ENCODE data around the gene STXBP6.

Gene STXBP6

DNA sequence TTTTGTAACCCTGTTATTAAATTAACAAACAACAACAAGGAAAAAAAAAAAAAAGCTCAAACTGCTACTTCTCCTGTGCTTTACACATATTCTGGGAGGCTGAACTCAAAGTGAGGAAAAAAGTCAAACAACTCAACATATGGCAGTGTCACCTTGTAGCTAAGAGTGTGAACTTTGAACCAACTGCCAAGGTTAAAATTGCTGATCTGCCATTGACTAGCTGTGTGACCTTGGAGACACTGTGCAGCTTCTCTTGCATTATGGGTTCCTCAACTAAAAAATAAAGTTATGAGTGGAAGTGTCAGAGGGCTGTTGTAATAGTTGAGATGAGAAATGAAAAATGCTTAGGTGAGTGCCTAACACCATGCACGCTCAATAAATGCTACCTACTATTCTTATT, 34.2 kb downstream of the STXBP6 start:
- no peak for DNase-seq (ENCODE audit: low spot score)

DNA sequence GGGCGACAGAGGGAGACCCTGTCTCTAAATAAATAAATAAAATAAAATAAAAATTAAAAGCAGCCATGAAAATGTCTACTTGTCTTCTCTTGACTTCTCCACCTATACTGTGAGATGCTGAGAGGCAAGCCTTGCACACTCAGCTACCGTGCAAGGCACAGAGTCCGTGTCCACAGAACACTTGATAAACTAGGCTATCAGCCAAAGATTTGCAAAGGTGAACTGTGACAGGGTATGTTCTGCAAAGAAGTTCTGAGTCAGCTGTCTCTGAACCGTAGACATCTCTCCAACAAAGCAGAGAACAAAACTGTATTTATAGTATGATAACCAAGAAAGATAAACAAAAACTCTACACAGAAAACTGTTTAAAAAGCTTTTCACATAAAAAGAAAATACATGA, 35.5 kb downstream of the STXBP6 start:
- no peak for DNase-seq (ENCODE audit: low spot score)

DNA sequence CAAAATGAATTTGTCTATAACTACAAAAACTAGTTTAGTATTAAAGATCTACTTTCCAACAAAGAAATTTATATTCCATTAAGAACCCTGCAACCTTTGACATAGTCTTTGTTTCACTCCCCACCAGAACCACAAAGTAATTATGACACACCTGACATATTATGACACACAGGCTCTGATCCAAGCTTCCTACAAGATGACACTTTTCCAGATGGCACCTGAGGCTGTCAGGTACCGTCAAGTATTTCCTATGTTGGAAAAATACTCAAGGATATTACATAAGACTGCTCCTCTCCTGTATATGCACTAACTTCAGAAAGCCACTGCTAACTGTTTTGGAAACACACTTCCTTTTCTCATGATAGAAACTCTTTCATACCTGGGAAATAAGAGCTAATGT, 38.9 kb downstream of the STXBP6 start:
- DNase-seq (ENCODE audit: low spot score): no peak

DNA sequence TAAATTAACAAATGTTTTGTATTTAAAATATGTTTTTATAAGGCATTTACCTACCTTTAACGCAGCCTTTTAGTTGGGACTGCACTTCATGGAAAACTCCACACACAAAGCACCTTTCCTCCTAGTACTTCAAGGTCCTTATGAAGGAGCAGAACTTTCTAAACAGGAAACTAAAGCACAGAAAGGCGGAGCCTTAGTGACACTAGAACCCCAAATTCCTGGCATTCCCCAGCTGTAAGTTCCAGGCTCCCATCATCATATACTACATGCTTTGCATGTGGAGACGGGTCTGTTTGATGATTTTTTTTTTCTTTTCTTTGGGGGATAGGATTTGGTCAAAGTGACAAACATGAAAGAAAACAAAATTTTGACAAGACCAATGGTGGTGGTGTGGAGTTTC, 39.5 kb downstream of the STXBP6 start:
- no peak for DNase-seq (ENCODE audit: low spot score)

DNA sequence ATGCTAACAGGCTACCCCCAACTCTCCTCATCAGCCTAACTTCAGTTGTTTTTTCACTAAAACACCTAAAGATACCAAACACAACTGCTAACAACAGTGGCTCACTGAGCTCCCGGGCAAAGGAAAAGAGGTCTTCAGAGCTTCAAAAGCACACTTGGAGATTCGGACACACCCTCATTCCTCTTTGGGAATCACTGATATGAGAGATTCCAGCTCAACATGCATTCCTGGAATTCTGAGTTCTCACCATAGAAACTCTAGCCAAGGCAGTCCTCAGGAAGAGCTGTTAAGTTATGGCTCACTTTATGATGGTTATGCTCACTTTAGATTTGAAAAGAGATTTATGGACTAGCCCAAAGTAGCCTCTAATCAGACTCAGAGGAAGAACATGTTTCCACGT, 40.1 kb downstream of the STXBP6 start:
- no peak for DNase-seq (ENCODE audit: low spot score)

DNA sequence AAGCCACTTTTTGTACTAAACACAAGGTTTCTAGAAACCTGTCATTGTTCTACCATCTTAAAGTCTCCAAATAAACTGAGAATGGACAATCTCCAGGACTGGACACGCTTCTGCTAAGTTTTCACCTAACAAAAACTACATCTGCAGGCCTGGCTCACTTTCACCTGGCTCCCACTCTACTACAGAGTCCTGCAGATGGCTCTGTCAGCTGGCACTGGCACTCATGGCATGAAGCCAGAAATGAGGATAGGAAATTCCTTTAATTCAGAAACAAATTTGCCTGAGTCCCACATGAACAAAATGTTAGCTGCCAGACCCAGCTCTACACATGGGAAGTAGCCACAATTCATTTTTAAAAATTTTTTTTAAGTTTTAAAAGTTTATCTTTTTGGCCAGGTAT, 42.1 kb downstream of the STXBP6 start:
- DNase-seq (ENCODE audit: low spot score): peak; percentile 53

DNA sequence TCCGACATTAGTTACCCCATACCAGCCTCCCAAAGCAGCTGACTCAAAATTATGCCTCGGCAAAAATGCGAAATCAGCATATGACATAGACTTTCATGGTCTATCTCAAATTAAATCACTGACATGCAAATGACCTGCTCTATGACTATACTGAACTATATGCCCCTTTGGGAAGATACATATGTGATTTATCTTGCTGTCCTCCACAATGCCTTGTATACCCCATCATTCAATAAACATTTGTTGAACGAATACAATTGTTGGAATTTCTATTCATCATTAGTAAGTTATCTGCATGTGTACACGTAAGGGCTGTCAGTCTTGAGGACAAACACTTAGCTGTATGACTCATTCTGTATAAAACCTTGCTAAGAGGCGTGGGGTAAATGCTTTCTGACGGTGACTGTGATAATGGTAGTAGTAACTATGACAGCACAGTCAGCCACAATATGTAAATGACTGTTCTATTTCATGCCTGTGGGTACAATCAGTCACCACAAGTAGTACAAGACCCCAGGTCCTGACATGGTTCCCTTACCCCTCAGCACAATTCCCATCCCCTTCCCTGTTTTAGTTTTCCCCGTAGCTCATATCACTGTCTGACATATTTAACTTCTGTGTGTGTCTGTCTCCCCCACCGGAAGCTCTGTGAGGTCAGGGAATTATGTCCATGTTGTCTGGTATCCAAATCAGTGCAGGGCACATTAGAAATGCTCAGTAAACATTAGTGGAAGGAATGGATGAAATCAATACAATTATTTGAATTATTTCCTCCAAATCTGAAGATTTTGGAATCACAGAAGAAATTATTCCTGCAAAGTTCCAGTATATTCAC, 42.8 kb downstream of the STXBP6 start:
- no peak for DNase-seq (ENCODE audit: low spot score)

DNA sequence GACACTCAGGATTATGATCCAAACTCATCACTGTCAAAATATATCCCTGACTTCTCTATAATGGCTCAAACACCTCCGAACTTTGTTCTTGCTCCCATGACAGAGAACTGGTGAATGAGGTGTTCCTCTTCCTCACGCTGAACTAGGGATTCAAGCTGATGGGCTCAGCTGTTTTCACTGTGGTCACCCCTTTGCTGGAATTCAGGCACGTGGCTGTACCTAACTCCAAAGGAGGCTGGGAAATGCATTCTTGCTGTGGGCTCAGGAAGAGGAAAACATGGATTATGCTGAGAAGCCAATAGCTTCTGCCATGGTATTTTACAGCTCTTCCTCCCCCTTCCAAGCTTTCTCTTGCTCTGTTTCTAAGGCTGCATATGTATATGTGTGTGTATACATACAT, 43.9 kb downstream of the STXBP6 start:
- DNase-seq (ENCODE audit: low spot score): no peak

DNA sequence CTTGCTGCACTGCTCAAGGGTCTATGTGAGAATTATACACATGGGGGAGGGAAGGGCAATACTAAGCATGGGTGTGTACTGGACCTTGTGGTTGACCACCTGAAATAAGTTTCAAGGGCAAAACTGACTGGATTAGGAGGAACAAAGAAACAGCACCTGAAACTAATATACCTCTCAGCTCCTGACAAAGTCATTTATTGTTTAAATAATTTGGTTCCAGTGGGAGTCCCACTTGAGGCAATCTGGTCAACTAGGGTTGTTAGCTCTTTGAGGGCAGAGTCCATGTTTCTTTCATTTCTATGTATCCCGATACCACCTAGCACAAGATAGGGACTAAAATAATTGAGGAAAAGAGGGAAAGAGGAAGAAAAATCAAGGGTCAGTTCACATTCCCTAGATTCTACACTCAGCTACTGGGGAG, 45.5 kb downstream of the STXBP6 start:
- no peak for DNase-seq (ENCODE audit: low spot score)

DNA sequence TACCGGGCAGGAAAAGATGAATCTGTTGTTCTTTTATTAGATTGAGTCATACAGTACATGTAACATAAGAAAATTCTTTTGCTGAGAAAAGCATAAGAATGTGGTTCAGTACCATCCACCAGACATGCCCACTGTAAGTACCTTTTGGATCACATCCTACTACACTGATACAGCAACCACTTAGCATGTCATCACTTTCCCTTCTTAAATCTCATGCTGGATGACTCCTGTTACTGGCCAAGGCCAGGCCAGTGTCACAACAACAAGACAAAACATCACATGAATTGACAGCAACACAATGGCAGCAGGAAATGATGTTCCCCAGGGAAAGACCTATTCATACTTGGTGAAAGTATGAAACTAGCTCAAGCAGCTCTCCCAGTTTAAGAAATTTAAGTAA, 46.4 kb downstream of the STXBP6 start:
- no peak for DNase-seq (ENCODE audit: low spot score)

DNA sequence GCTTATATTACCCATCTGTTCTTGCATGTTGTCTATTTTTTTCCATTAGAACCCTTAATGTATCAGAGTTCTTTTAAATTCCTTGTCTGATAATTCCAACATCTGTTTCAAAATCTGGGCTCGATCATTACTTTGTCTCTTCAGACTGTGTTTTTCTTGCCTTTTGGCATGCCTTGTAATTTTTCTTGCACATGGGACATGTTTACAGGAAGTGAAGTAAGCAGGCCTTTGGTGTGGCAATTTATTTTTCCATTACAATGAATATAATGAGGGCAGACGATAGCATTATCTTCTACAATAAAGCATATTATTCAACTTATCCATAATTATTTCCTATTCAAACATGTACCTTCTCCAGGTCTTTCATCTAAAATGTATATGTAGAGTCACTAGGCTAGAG, 48.3 kb downstream of the STXBP6 start:
- no peak for DNase-seq (ENCODE audit: low spot score)

DNA sequence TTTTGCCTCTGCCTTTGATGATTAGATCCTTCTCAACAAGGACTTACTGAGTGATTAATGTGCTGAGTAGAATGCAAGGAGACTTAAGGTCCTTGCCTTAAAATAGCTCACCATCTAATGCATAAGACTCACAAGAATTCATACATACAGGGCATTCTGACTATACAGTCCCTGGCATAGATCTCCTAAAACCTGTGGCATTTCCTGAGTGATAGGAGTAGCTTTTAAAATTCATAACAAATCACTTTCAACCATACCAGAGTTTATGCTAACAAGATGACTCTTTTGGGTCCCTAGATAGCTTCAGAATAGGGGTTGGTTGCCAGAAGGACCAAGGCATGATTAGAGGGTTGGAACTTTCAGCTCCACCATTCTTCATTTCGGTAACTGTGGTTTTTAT, 48.8 kb downstream of the STXBP6 start:
- no peak for DNase-seq (ENCODE audit: low spot score)

DNA sequence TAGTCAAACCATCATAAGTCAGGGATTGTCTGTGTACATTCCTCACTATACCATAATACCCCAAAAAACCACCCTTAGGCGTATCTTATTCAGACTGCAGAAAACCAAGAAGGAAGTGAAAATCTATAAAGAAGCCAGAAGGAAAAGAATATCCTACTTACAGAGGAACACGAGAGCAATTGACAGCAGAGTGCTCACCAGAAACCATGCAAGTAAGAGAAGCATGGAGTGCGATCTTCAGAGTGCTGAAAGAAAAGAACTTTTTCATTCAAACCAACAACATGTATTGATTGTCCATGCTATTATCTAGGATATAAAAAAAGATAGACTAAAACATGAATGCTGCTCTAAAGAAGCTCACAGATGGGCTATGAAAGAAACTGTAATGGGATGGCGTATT, 50.8 kb downstream of the STXBP6 start:
- DNase-seq (ENCODE audit: low spot score): no peak

DNA sequence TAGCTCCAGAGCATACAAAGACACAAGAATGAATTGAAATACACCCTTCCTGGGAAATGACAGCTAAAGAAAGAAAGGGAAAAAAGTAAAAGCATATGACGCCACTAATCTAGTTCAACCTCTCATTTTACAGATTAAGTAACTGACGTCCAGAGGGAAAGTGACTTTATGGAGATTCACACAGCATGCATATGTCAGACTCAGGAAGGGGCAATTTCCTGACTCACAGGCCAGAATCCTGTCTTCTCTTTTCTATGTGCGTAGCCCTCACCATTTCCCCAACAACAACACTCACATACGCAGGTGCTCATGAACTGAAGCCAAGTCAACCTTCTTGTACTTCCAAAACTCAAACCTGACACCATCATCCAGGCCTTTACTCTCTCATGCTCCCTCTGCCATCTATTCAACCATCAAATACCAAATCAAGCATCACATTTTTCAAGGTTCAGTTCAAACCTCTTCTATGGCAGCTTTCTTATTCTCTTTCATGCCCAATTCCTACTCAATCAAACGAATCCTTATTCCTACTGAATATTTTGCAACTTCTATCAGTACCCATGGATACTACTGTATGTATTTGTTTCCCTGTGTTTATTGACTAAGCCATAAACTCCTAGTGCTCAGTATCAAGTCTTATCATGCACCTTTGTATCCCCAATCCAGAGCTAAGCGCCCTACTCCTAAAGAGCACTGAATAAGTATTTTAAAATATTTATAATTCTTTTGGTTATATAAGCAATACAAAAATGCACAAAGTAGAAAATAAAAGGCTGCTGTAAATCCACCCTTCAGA, 52.8 kb downstream of the STXBP6 start:
- DNase-seq (ENCODE audit: low spot score): no peak

DNA sequence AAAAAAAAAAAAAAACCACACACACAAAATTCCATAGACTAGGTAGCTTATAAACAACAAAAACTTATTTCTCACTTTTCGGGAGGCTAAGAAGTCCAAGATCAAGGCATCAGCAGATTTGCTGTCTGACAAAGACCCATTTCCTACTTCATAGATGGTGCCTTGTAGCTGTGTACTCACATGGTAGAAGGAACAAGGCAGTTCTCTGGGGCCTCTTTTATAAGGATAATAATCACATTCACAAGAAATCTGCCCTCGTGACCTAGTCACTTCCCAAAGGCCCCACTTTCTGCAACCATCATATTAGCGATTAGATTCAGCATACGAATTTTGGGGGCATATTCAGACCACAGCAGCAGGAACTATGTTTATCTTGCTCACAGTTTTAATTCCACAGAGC, 54.9 kb downstream of the STXBP6 start:
- no peak for DNase-seq (ENCODE audit: low spot score)

DNA sequence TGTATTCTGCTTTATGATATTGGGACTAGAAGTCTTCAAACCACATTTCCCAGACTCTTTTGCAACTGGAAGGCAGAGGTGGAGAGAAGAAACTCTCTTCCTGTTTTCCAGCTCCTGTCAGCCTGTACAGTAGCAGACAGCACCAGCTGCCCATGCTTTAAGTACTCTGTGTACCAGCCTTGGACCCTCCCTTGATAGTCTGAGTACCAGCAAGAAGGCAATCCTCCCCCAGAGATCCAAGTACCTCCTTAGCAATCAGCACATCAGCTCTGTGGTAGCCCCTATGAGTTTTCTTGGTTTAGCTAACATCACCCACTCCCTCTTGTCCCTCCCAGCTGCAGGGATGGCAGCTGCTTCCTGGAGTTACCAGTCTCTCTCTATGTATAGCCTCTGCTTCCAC, 56.3 kb downstream of the STXBP6 start:
- no peak for DNase-seq (ENCODE audit: low spot score)

DNA sequence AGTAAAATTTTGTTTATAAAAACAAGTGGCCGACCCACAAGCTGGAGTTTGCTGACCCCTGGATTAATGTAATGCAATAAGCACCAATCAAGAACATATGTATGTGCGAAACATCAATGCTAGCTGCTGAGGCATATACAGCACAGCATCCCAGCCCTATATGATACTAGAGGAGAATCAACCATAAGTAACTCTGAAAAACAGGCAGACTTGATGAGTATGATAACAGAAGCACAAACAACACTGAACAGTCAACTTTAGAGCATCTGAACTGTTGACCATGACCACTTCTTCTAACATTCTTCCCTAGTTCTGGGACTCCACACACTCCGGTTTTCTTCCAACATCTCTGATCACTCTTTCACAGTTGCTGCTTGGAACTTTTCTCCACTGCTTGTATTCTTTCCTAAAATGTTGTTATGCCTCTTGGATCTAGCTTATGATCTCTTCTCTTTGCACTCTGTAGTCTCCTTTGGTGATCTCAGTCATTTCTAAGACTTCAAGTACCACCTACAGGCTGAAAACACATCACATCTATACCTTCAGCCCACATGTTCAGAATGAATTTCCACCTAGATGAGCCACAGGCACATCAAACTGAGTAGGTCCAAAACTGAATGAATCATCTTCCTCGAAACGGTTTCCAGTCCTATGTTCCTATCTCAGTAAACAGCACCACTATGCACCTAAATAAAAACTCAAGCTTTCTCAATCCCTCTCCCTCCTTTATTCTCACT, 57.2 kb downstream of the STXBP6 start:
- no peak for DNase-seq (ENCODE audit: low spot score)

DNA sequence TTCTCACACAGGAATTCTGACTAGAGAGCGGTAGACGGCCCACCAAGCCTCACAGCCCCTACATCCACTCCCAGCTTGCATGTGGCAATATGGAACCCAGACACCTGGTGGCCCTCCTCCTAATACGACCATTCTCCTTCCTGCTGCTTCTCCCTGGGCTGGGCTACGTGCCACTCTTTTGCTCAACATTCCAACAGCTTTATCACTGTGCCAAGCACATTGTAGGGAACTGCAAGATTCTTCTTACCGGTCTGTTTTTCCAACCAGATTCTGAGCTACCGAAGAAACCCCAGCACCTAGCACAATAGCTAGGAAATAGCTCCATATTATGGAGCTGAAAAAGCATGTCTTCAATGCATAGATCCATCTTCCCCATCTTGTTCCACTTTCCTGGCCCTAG, 58.1 kb downstream of the STXBP6 start:
- no peak for DNase-seq (ENCODE audit: low spot score)

DNA sequence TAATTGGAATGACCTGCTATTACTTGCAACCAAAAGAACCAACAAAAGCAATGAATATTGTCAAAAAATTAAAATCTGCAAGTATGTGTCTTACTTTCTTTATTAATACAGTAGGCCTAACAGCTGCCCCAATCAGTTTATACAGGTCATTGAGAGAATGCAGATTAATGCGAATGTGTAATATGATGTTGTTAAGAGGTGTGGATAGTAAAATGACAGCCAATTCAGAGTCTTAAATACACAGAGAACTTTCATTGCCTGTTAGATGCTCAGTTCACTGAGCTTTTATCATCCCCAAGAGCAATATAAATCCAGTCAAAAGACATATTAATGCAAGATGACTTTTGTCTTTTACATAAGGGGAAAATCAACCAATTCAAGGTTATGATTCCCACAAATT, 58.7 kb downstream of the STXBP6 start:
- DNase-seq (ENCODE audit: low spot score): no peak

DNA sequence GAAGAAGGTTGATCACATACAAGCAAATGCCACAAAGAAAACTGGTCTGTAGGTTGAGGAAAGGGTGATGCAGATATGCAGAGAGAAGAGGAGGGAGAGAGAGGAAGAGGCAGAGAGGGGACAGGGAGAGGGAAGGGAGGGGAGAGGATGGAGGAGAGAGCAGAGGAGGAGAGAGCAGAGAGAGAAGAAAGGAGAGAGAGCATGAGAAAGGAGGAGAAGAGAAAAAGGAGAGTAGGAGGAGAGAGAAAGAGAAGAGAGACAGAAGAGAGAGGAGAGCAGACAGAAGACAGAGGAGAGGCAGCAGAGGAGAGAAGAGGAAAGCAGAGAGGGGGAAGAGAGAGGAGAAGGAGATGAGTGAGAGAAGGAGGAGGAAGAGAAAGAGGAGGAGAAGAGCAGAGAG, 59.2 kb downstream of the STXBP6 start:
- no peak for DNase-seq (ENCODE audit: low spot score)

DNA sequence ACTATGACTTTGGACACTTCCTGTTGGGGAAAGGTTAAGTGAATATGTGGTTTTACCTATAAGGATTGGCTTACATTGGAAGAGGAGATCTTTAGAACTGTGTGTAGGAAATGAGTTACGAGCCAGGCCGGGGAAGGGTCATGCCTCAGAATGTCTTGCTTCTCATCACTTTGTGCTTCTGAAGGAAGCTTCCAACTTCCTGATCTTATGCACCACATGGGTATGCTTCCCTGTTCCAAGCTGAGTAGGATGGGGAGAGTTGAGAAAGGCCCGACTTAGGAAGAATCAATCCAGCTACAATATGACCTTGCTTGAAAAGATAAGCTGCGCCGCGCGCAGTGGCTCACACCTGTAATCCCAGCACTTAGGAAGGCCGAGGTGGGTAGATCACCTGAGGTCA, 59.9 kb downstream of the STXBP6 start:
- DNase-seq (ENCODE audit: low spot score): no peak

DNA sequence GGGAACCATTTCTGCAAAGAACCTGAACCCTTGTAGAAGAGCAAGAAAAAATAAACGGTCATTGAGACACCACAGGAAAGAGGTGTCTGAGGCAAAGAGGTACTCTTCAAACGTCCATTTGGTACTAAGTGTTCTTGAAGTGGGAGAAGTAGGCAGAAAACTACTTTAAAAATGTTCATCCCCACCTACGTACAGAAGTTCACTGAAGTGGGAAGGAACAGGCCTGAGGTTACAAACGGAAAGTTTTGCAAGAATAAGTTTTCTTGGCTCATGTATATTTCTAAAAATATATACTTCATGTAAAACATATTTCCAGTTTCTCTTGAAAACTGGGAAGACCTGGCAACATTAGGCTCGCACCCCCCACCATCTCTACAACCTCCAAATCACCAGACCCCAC, 61.2 kb downstream of the STXBP6 start:
- no peak for DNase-seq (ENCODE audit: low spot score)

Measured in Ammon's horn (tissue), 1 donor.